ENCODE measurements around the gene GSK3B. TPM values are rescaled to one million over a fixed set of nuclear protein-coding genes. Genes with fewer than 3 reads are reported as not detected.

Gene GSK3B
- total and polyA plus RNA-seq, 2 experiments from 2014 or later, result 19.7 to 43.1 TPM

DNA sequence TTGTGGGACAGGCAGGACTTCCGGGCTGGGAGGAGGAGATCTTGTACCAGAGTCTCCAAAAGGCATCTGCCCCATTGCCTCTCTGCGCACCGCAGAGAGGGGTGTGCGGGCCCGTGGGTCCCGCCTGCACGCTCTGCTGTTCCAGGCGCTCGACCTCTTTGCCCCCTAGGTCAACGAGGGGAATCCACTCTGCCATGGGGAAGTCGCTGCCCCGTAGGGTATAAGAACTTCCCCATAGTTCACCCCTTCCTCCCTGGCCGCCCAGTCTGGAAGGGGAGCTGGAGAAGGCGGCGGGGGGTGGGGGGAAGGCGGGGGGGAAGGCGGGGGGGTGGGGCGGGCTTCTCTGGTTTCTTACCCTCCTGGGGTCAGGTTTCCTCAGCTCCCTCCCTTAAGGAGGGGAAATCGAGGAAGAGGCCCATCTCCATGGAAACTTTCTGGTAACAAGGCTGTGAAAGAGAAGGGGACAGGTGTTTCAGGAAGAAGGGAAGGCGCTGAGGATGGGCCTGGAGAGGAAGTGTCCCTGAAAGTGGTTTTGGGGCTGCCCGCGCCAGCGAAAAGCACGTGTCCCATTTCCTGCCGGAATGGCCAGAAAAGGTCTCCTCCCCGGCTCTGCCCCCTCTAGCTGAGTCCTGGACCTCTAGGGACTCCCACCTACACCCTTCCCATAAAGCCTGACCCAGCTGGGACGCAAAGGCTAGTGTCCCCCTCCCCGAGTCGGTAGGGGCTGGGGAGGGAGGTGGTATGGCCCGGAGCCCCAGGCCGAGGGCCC lies 284.8 kb downstream of the GSK3B start:
- Histone ChIP-seq H3K4me1 (ENCODE audit: insufficient read depth) (no peaks in the 10 kb centered on the region), H3K9ac (peak overlapping the region; percentile 48; the same call in 1 of the 2 replicates), H3K27ac (no peak overlapping the region), H3K36me3 (ENCODE audit: low read depth) (no peaks in the 10 kb centered on the region), H3K9me3 (ENCODE audit: low read depth) (no peaks in the 10 kb centered on the region), H3K27me3 (replicated peaks; ENCODE audit: insufficient read depth) (no peaks in the 10 kb centered on the region), H3K9me2 (ENCODE audit: insufficient read depth) (no peaks in the 10 kb centered on the region), H2AFZ (peak overlapping the region; percentile 99), H3K4me3 (peak overlapping the region; percentile 78), H4K20me1 (ENCODE audit: insufficient read depth) (no peaks in the 10 kb centered on the region), H3K79me2 (ENCODE audit: insufficient read depth) (no peaks in the 10 kb centered on the region), H3K4me2 (ENCODE audit: unreplicated experiment) (peak overlapping the region; percentile 95), H3F3A (ENCODE audit: insufficient read depth) (0 out of 2 replicates have a peak, but pooled peaks cover 5% of the 10 kb centered on the region)
- no peak for TF ChIP-seq EZH2 (IDR thresholded peaks at IDR 0.05; ENCODE audit: insufficient read depth, poor library complexity, severe bottlenecking)
- no peak for TF ChIP-seq EZH2phosphoT487 (IDR thresholded peaks at IDR 0.05; ENCODE audit: insufficient read depth, low read depth)
- 28% methylated on average over 26 to 31 of the region's 31 CpGs for WGBS, 2 experiments (ENCODE audit: low coverage in 1 of 2, low lambda C conversion rate in 2 of 2, missing lambda C conversion rate in 2 of 2)
- DNase-seq, result peak; percentile 13
- in situ Hi-C loops (cut with MboI), result no loop called here

- no peaks in the 10 kb centered on the region for H3K9me3 ChIP-seq (ENCODE audit: low read depth)
- H3K4me1 ChIP-seq (ENCODE audit: insufficient read depth), result no peaks in the 10 kb centered on the region
- no peaks in the 10 kb centered on the region for H4K20me1 ChIP-seq (ENCODE audit: insufficient read depth)
- no peak overlapping the region for H3K4me3 ChIP-seq
- no peak overlapping the region for H2AFZ ChIP-seq
- no peaks in the 10 kb centered on the region for H3K27me3 ChIP-seq (replicated peaks; ENCODE audit: insufficient read depth)
- 0 out of 2 replicates have a peak, but pooled peaks cover 5% of the 10 kb centered on the region for H3F3A ChIP-seq (ENCODE audit: insufficient read depth)
- H3K27ac ChIP-seq, result no peak overlapping the region
- H3K79me2 ChIP-seq (ENCODE audit: insufficient read depth), result no peaks in the 10 kb centered on the region
- H3K9me2 ChIP-seq (ENCODE audit: insufficient read depth), result no peaks in the 10 kb centered on the region
- 80 to 83% methylated on average over 6 of the region's 6 CpGs for WGBS, 2 experiments (ENCODE audit: low coverage in 1 of 2, low lambda C conversion rate in 2 of 2, missing lambda C conversion rate in 2 of 2)
- no peak overlapping the region for H3K4me2 ChIP-seq (ENCODE audit: unreplicated experiment)
- no peaks in the 10 kb centered on the region for H3K36me3 ChIP-seq (ENCODE audit: low read depth)
- no peak for TF ChIP-seq EZH2 (IDR thresholded peaks at IDR 0.05; ENCODE audit: insufficient read depth, poor library complexity, severe bottlenecking)
- no peak for TF ChIP-seq EZH2phosphoT487 (IDR thresholded peaks at IDR 0.05; ENCODE audit: insufficient read depth, low read depth)
- no peak overlapping the region for H3K9ac ChIP-seq
- no peak for DNase-seq
- in situ Hi-C loops (cut with MboI), result no loop called here
Observed at GRCh38 chr3:119808843-119809242, 285.4 kb downstream of the GSK3B start.

DNA sequence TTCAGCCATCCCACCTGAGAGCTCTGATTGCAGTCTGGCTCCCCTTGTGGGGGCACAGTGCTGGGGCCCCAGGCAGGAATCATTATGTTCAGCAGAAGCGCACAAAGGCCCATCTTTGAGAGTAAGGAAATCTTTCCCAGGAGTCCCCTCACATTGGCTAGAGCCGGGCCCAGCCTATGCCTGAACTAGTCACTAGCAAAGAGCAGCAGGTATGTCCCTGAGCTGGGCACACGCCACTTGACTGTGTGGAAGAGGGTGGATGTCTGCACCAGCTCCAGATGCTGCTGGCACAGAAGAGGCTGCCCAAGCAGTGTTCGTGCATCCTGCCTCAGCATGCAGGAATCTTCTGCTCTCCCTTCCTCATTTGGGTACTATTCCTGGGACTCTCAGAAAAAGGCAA lies 286.0 kb downstream of the GSK3B start:
- H3K27ac ChIP-seq, result no peak overlapping the region
- WGBS, 2 experiments (ENCODE audit: low coverage in 1 of 2, low lambda C conversion rate in 2 of 2, missing lambda C conversion rate in 2 of 2), result 88 to 92% methylated on average over 4 of the region's 4 CpGs
- in situ Hi-C loops (cut with MboI), result no loop called here
- H3K36me3 ChIP-seq (ENCODE audit: low read depth), result no peaks in the 10 kb centered on the region
- H2AFZ ChIP-seq, result no peak overlapping the region
- H3F3A ChIP-seq (ENCODE audit: insufficient read depth), result 0 out of 2 replicates have a peak, but pooled peaks cover 5% of the 10 kb centered on the region
- TF ChIP-seq EZH2 (IDR thresholded peaks at IDR 0.05; ENCODE audit: insufficient read depth, poor library complexity, severe bottlenecking), result no peak
- no peak for TF ChIP-seq EZH2phosphoT487 (IDR thresholded peaks at IDR 0.05; ENCODE audit: insufficient read depth, low read depth)
- no peaks in the 10 kb centered on the region for H3K9me2 ChIP-seq (ENCODE audit: insufficient read depth)
- no peaks in the 10 kb centered on the region for H3K27me3 ChIP-seq (replicated peaks; ENCODE audit: insufficient read depth)
- no peak overlapping the region for H3K4me3 ChIP-seq
- H3K4me1 ChIP-seq (ENCODE audit: insufficient read depth), result no peaks in the 10 kb centered on the region
- no peaks in the 10 kb centered on the region for H3K79me2 ChIP-seq (ENCODE audit: insufficient read depth)
- H4K20me1 ChIP-seq (ENCODE audit: insufficient read depth), result no peaks in the 10 kb centered on the region
- H3K9ac ChIP-seq, result no peak overlapping the region
- H3K4me2 ChIP-seq (ENCODE audit: unreplicated experiment), result no peak overlapping the region
- no peak for DNase-seq
- H3K9me3 ChIP-seq (ENCODE audit: low read depth), result no peaks in the 10 kb centered on the region

GRCh38 chr3:119800844-119801243 lies 293.4 kb downstream of the GSK3B start:
- Histone ChIP-seq H3K4me1 (ENCODE audit: insufficient read depth) (no peaks in the 10 kb centered on the region), H3K4me3 (no peak overlapping the region), H3K9me2 (ENCODE audit: insufficient read depth) (no peaks in the 10 kb centered on the region), H3K27ac (no peak overlapping the region), H3K27me3 (replicated peaks; ENCODE audit: insufficient read depth) (peaks cover 21% of the 10 kb centered on the region; the same call in 1 of the 2 replicates), H3K4me2 (ENCODE audit: unreplicated experiment) (no peak overlapping the region), H3K36me3 (ENCODE audit: low read depth) (no peaks in the 10 kb centered on the region), H3K9ac (no peak overlapping the region), H3F3A (ENCODE audit: insufficient read depth) (no peaks in the 10 kb centered on the region), H3K9me3 (ENCODE audit: low read depth) (no peaks in the 10 kb centered on the region), H2AFZ (no peak overlapping the region), H4K20me1 (ENCODE audit: insufficient read depth) (no peaks in the 10 kb centered on the region), H3K79me2 (ENCODE audit: insufficient read depth) (no peaks in the 10 kb centered on the region)
- TF ChIP-seq EZH2 (IDR thresholded peaks at IDR 0.05; ENCODE audit: insufficient read depth, poor library complexity, severe bottlenecking) (no peak), EZH2phosphoT487 (IDR thresholded peaks at IDR 0.05; ENCODE audit: insufficient read depth, low read depth) (no peak)
- 37 to 42% methylated on average over 4 of the region's 4 CpGs for WGBS, 2 experiments (ENCODE audit: low coverage in 1 of 2, low lambda C conversion rate in 2 of 2, missing lambda C conversion rate in 2 of 2)
- in situ Hi-C loops (cut with MboI), result no loop called here
- no peak for DNase-seq
